Mesodermal cell (in vitro differentiated cells): Measurements from ENCODE around the gene UBE2H.
"Not testable (repeated sequence)": the region's sequence is repeated elsewhere in the genome, so short reads cannot be mapped to it uniquely, and the experiment has no call there.

Experiments
- H3K27ac ChIP-seq: 2 replicates; pipeline ENCODE4 v1.7.0; 2013; ENCODE audit warnings: mild to moderate bottlenecking, low read depth, low read length, moderate library complexity; ENCODE audit not compliant: severe bottlenecking
- H3K36me3 ChIP-seq: 2 replicates; pipeline ENCODE4 v1.7.1; 2013; ENCODE audit warnings: mild to moderate bottlenecking, low read length, moderate library complexity; ENCODE audit not compliant: control insufficient read depth, insufficient read depth
- H3K4me1 ChIP-seq: one replicate; pipeline ENCODE4 v1.7.1; 2013; ENCODE audit warnings: mild to moderate bottlenecking, low read length; ENCODE audit not compliant: insufficient read depth, control insufficient read depth, poor library complexity, severe bottlenecking
- H3K4me3 ChIP-seq: 2 replicates; pipeline ENCODE4 v1.7.0; 2013; ENCODE audit warnings: low read length, control low read depth, mild to moderate bottlenecking; ENCODE audit not compliant: insufficient read depth, poor library complexity, severe bottlenecking; ENCODE audit errors: extremely low read depth
- H3K9me3 ChIP-seq: 2 replicates; pipeline ENCODE4 v1.7.1; 2013; ENCODE audit warnings: mild to moderate bottlenecking, low read length, moderate library complexity; ENCODE audit not compliant: control insufficient read depth
- WGBS, 2 experiments: methylation state at CpG; one replicate each; pipeline ENCODE4 v1.1.5; 2013; ENCODE audit warnings: missing lambda C conversion rate in 2 of 2; ENCODE audit not compliant: insufficient coverage in 2 of 2; 5-methylcytosine and 5-hydroxymethylcytosine counted together

UBE2H gene

DNA sequence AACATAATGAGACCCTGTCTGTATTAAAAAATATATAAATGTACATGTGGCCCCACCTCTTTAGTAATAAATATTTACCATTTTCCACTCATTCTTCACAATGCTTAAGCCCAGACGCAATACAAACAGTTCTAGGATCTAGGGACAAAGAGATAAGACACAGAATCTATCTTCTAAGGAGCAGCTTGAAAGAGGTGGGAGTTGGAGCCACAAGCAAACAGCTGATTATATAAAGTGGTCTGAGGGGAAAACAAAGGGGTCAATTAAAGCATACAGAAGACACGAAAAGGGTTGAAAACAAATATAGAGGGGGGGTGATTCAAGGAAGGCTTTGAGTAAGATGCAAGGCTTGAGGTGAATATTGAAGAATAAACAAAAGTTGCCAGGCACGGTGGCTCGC, 43.1 kb downstream of the UBE2H start:
- H3K27ac ChIP-seq: no peak overlapping the region
- WGBS, 2 experiments: 84 to 93% methylated on average over 3 of the region's 4 CpGs

GRCh38 chr7:129908181-129908580, 44.6 kb downstream of the UBE2H start:
- no peak overlapping the region for H3K4me3 ChIP-seq
- peaks cover 65% of the 10 kb centered on the region for H3K36me3 ChIP-seq
- no peak overlapping the region for H3K27ac ChIP-seq
- H3K4me1 ChIP-seq: no peaks in the 10 kb centered on the region
- WGBS, 2 experiments: 83% methylated on average over 1 of the region's 1 CpG; no CpG with 5 or more reads in 1 of the 2 experiments
- H3K9me3 ChIP-seq: no peaks in the 10 kb centered on the region

More for the DNA sequence above, 43.1 kb downstream of the UBE2H start:
- peaks cover 59% of the 10 kb centered on the region for H3K36me3 ChIP-seq
- no peaks in the 10 kb centered on the region for H3K4me1 ChIP-seq
- H3K4me3 ChIP-seq: no peak overlapping the region
- no peaks in the 10 kb centered on the region for H3K9me3 ChIP-seq

DNA sequence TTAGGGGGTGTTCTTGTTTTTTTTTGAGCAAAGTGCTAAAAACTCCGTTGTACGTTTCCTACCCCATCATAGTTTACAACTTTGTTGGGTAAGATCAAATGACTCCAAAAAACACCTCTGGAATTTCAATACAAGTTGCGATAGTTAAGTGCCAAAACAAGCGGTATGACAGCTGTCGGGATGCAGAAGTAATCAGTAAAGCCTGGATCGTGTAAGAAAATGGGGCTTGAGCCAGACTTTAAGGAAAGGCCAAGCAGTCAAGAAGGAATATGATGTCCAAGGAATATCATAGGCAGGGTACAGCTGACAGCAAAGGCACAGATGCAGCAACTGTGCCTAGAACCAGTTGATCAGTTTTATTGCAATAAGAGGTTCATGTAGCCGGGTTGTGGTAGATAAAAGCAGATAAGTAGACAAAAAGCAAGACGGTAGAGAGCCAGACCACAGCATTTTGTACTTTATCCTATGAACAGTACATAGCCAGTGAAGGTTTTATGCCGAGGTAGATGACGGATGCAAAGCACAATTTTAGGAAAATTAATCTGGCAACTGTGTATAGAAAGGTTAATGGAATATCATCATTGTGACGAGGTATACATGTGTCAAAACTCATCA, 45.5 kb downstream of the UBE2H start:
- WGBS, 2 experiments: 97 to 98% methylated on average over 7 of the region's 11 CpGs
- no peaks in the 10 kb centered on the region for H3K4me1 ChIP-seq
- H3K9me3 ChIP-seq: no peaks in the 10 kb centered on the region
- H3K36me3 ChIP-seq: peaks cover 70% of the 10 kb centered on the region
- no peak overlapping the region for H3K4me3 ChIP-seq
- H3K27ac ChIP-seq: no peak overlapping the region

DNA sequence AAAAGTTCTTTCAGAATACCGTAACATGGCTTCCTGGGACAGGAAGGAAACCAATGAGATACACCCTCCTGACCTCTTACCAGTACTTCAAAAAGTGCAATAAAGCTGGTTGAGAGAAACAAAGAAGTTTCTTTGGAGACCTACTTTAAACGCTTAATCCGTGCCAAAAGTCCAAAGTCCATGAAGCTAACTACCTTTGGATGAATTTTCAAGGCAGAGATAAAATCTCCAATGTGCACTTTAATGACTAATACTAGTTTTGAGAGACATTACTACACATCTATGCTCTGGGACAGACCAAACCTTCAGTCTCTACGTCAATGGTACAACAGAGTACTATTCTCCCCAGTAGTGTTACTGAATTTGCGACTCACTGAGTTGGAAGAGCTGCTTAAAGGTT, 46.1 kb downstream of the UBE2H start:
- Histone ChIP-seq H3K9me3 (no peaks in the 10 kb centered on the region), H3K4me3 (no peak overlapping the region), H3K36me3 (peaks cover 70% of the 10 kb centered on the region), H3K27ac (no peak overlapping the region), H3K4me1 (no peaks in the 10 kb centered on the region)
- WGBS, 2 experiments: 92 to 96% methylated on average over 2 to 3 of the region's 5 CpGs

- Histone ChIP-seq H3K9me3 (no peaks in the 10 kb centered on the region), H3K4me3 (no peak overlapping the region), H3K27ac (no peak overlapping the region), H3K36me3 (peaks cover 73% of the 10 kb centered on the region), H3K4me1 (no peaks in the 10 kb centered on the region)
- 100% methylated on average over 2 to 4 of the region's 5 CpGs for WGBS, 2 experiments
These were observed 48.8 kb downstream of the UBE2H start for GRCh38 chr7:129903935-129904334.

DNA sequence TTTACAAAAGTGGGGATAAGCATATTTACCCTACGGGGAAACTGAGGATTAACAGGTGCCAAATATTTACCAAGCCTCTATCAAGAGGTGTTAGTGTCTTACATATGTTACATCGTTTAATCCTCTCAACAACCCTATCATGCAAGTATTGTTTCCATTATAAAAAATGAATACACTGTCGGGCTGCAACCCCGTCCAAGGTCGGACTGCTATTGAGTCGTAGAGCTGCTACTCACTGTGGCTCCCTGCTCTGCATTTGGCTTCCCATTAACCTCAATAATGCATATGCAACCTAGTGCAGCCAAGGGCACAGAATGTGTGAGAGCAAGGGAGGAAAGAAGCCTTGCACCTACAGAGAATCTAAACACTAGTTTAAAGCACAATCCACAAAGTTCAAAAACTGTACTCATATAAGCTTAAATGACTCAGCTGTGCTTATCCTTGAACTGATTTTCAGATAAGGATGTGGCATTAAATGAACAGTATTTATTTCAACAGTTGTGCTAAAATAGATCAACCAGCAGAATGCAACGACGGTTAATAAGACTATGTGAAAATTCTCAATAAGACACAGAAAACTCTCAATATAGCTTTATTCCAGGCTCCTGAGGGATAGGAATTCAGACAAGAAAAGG, 49.9 kb downstream of the UBE2H start:
- Histone ChIP-seq H3K27ac (no peak overlapping the region), H3K4me1 (no peaks in the 10 kb centered on the region), H3K4me3 (no peak overlapping the region), H3K9me3 (no peaks in the 10 kb centered on the region), H3K36me3 (peaks cover 70% of the 10 kb centered on the region)
- WGBS, 2 experiments: 87% methylated on average over 3 of the region's 8 CpGs; no CpG with 5 or more reads in 1 of the 2 experiments

GRCh38 chr7:129898502-129899160, 54.1 kb downstream of the UBE2H start:
- Histone ChIP-seq H3K4me3 (no peak overlapping the region), H3K4me1 (no peaks in the 10 kb centered on the region), H3K27ac (no peak overlapping the region), H3K36me3 (peaks cover 55% of the 10 kb centered on the region), H3K9me3 (no peaks in the 10 kb centered on the region)
- WGBS, 2 experiments: 94% methylated on average over 2 of the region's 5 CpGs; no CpG with 5 or more reads in 1 of the 2 experiments

- no peak overlapping the region for H3K4me3 ChIP-seq
- no peak overlapping the region for H3K27ac ChIP-seq
- no peaks in the 10 kb centered on the region for H3K9me3 ChIP-seq
- H3K36me3 ChIP-seq: peaks cover 50% of the 10 kb centered on the region
- no peaks in the 10 kb centered on the region for H3K4me1 ChIP-seq
These were observed 54.8 kb downstream of the UBE2H start for GRCh38 chr7:129898007-129898406.

GRCh38 chr7:129896568-129897382, 56.0 kb downstream of the UBE2H start:
- Histone ChIP-seq H3K27ac (no peak overlapping the region), H3K4me3 (no peak overlapping the region), H3K36me3 (peaks cover 38% of the 10 kb centered on the region), H3K4me1 (no peaks in the 10 kb centered on the region), H3K9me3 (no peaks in the 10 kb centered on the region)
- WGBS, 2 experiments: 93 to 100% methylated on average over 2 to 3 of the region's 6 CpGs

GRCh38 chr7:129894184-129894583, 58.6 kb downstream of the UBE2H start:
- not testable (repeated sequence) for H3K4me3 ChIP-seq, H3K4me1 ChIP-seq, H3K9me3 ChIP-seq, H3K27ac ChIP-seq
- 100% methylated on average over 3 to 4 of the region's 7 CpGs for WGBS, 2 experiments
- peaks cover 26% of the 10 kb centered on the region for H3K36me3 ChIP-seq
